GM18873 (cell line): ENCODE results near the gene AIFM1.
A peak's percentile ranks its signal among the peaks of the same experiment; 100 is the strongest.

Experiments
- ATAC-seq: cut with Tn5 transposase; IDR thresholded peaks from one replicate; pipeline ENCODE4 v1.9.1; 2021; ENCODE audit warnings: mild to moderate bottlenecking, moderate library complexity, moderate number of reproducible peaks; ENCODE audit not compliant: unreplicated experiment, low FRiP score

AIFM1 gene

GRCh38 chrX:130165703-130166502 is at the start of gene AIFM1:
Gene AIFM1 (minus strand): TSS chrX:130165841. CDS start chrX:130165656, 185 bp downstream.
- ATAC-seq: peak; percentile 91

GRCh38 chrX:130213376-130213775 is 47.7 kb upstream of the AIFM1 start:
- no peak for ATAC-seq

- ATAC-seq: no peak
Observed at GRCh38 chrX:130212371-130212770, 46.7 kb upstream of the AIFM1 start.

DNA sequence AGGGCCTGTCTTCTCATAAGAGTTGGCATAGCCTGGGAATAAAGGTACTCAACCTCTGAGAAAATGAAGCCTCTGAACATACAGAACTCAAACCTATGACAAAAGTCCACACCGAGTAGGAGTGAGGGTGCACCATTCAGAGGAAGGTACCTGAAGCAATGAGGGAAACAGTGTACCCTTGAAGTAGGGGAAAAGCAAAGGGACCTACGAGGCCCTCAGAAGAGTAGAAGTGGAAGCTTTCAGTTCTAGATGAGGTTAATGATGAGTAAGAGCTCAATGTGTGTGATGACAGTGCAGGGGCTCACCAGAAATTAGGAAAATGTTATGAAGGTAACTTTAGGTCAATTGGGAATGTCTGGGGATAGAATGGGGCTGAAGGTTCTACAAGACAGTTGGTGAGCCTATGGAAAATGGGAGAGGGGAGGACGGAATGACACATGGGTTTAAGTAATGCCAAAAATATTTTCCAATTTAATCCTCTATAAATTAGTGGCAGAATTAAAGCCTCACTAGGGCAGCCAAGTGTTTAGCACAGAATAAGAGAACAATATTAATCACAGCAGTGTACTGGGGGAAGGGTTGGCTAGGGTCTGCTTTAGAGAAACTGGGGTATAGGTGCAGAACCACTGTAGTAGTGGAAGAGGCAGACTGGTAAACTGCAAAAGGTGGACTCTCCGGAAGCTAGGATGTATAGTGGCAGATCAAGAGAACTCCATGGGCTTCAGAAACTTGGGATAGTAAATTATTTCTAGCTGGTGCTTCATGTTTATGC is 46.0 kb upstream of the AIFM1 start:
- no peak for ATAC-seq

GRCh38 chrX:130204647-130205046 is 39.0 kb upstream of the AIFM1 start:
- ATAC-seq: no peak

DNA sequence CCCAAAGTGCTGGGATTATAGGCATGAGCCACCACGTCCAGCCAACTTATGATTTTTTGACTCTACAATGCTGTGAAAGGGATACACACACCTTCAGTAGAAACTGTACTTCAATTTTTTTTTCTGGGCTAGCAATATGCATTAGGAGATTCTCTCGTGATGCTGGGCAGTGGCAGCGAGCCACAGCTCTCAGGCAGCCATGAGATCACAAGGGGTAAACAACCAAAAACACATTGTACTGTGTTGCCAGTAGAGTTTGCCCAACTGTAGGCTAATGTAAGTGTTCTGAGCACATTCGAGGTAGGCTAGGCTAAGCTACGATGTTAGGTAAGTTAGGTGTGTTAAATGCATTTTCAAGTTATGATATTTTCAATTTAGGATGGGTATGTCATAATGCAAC is 31.8 kb upstream of the AIFM1 start:
- ATAC-seq: no peak

- no peak for ATAC-seq
Observed at GRCh38 chrX:130196466-130196865, 30.8 kb upstream of the AIFM1 start.

GRCh38 chrX:130190801-130191200 is 25.2 kb upstream of the AIFM1 start:
- ATAC-seq: no peak

- no peak for ATAC-seq
Observed at GRCh38 chrX:130186651-130187050, 21.0 kb upstream of the AIFM1 start.

DNA sequence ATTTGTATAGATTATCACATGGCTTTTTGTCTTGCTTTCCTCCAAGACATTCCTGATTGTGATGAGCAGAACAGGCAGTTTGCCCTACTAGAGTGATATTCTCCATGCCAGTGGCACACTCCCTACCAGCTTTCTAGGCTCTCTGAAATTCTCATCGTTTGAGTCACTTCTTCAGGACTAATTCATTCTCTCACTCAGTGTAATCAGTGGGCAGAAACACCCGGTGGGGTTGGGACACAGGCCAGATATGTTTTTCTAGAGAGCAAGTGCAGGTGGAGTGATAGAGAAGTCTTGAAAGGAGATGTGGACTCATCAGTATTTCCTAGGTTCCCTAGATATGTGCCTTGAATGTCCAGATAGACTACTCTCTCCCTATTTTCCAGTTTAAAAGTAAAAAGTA is 19.2 kb upstream of the AIFM1 start:
- ATAC-seq: no peak

DNA sequence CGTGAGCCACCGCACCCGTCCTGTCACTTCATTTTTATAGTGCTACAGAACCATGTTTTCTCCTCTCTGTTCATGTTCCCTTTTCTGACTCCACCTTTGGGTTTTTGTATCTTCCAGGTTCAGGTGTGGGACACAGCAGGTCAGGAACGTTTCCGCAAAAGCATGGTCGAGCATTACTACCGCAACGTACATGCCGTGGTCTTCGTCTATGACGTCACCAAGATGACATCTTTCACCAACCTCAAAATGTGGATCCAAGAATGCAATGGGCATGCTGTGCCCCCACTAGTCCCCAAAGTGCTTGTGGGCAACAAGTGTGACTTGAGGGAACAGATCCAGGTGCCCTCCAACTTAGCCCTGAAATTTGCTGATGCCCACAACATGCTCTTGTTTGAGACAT is 18.5 kb upstream of the AIFM1 start:
- no peak for ATAC-seq

DNA sequence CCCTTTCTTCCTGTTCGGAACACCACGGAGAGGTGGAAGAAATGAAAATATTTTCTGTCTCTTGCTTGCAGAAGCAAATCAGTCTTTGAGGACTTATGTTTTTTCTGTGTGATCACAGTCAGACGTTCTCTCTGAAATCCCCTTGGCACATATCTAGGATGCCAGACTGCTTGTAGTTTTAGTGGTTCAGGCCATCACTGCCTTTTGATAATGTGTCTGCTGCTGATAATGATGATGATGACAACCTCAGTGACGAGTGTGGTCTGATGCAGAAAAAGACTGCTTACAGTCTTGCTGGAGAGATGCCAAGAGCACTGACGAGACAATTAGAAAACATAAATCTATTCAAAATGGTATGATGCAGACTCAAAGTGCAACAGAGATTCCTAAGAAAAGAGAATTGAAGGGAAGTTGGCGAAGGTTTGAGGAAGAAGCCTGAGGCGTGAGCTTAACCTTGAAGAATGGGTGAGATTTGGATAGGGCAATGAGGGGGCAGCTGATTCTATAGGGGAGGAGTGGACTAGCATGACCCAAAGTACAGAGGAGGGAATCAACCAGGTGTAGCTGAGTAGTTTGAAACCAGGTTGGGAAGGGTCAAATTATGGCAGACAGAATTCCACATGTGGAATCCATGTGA is 14.1 kb upstream of the AIFM1 start:
- ATAC-seq: no peak

GRCh38 chrX:130179170-130179569 is 13.5 kb upstream of the AIFM1 start:
- ATAC-seq: no peak

GRCh38 chrX:130176942-130177341 is 11.3 kb upstream of the AIFM1 start:
- ATAC-seq: no peak

DNA sequence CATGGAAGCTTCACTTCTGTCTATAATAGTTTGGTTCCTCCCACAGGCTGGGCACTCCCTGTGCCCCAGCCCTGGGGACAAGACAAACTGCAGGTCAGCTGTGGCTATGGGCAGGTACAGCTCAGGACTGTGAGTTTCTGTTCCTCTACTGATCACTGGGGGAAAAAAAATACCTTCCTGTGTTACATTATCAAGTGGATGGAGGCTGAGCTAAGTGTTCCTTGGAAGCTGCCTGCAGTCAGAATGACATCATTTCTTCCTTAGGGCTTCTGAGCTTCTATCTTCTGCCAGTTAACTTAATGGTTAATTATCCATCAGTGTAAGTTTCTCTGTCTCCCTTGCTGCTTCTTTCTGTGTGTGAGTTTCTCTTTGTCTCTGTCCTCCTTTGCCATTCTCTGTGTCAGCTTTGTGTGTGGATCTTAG is 10.7 kb upstream of the AIFM1 start:
- peak; percentile 83 for ATAC-seq

- no peak for ATAC-seq
Observed at GRCh38 chrX:130174937-130175336, 9.3 kb upstream of the AIFM1 start.

- no peak for ATAC-seq
Observed at GRCh38 chrX:130174045-130174704, 8.5 kb upstream of the AIFM1 start.

DNA sequence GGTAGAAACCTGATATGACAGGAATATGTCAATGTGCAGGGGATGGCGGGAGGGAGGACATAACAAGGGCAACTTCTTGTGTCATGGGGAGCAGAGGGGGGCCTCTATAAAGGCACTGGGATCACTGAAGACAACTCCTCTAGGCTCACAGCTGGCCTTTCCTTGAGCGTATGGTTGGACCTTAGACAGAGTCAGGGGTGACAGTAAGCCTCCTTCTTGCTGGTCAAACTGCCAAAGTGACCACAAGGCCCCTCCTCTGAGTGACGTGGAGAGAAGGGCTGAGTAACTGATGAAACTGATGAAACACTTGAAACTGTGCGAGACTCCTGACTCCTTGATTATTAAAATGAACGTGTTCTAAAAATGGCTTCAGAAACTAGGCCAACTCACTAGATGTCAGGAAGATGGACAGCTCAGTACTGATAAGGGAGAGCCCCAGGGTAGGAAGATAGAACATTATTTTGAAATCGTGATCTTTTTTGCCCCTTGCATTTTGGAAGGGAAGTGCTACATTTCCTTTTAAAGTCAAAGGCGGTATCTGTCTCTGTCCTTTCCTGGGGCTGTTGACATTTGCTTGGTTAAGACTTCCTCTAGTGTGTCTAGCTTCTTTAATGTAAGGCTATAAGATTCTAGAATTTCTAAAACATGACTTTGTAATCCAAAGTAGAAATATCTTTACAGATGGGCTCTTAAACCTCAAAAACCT is 7.7 kb upstream of the AIFM1 start:
- no peak for ATAC-seq

DNA sequence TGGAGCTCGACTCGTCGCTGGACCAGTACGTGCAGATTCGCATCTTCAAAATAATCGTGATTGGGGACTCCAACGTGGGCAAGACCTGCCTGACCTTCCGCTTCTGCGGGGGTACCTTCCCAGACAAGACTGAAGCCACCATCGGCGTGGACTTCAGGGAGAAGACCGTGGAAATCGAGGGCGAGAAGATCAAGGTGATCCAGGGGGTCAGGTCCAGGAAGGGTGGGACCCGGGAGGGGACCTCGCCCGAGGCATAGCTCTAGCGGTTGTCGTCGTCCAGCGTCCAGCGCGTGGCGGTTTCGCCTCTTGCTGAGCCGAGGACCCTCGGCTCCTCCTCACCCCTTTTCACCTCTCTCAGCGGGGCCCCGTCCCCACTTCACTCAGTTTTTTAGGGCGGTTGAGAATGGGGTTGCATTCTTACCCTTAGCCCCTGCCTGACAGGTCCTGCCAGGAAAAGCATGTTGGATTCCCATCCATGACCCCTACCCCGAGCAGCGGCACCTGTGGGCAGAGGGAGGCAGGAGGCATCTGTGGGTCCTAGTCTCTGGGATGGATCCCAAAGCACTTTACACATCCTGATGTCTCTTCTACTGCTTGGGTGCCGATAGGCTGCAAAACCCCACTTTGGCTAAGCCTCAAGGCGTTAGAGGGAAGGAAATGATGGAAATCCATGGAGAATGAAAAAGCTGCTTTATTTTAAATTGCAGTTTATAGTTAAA is 6.6 kb upstream of the AIFM1 start:
- no peak for ATAC-seq
